Ecto neural progenitor cell (in vitro differentiated cells): ENCODE data around the gene RAB5IF.
"Not testable (repeated sequence)": the region's sequence is repeated elsewhere in the genome, so short reads cannot be mapped to it uniquely, and the experiment has no call there.

Source experiments
- DNase-seq: peaks from one replicate; pipeline ENCODE4 v3.0.0-alpha.2; 2018; ENCODE audit warnings: low spot score

Gene RAB5IF, protein sequence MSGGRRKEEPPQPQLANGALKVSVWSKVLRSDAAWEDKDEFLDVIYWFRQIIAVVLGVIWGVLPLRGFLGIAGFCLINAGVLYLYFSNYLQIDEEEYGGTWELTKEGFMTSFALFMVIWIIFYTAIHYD

GRCh38 chr20:36605399-36606157, at the start of gene RAB5IF:
RAB5IF (plus strand) TSS chr20:36605779; CDS start chr20:36605952, 173 bp downstream.
- peak; percentile 99 for DNase-seq

DNA sequence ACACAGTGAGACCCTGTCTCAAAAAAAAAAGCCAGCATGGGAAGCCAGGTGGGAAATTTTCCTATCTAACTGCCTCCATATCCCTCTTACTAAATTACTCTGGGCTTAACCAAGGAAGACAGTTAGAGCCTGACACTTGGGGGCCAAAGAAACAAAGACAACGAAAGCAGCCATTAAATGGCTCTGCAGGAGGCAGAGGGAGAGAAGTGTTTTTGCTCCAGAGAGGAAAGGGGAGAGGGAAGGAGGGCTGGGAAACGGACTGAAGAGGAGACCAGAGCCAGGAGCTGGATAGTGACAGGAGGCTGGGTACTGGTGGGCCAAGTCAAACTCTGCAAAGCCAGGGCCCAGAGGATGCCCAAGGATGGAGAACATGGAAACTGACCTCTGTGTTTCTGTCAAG, 42.9 kb upstream of the RAB5IF start:
- no peak for DNase-seq

- no peak for DNase-seq
Measured at GRCh38 chr20:36563374-36563773, 42.2 kb upstream of the RAB5IF start.

GRCh38 chr20:36564078-36564725, 41.4 kb upstream of the RAB5IF start:
- DNase-seq: not testable (repeated sequence)

- DNase-seq: not testable (repeated sequence)
Measured at GRCh38 chr20:36564726-36565121, 40.9 kb upstream of the RAB5IF start.

GRCh38 chr20:36565520-36565919, 40.1 kb upstream of the RAB5IF start:
- DNase-seq: no peak

DNA sequence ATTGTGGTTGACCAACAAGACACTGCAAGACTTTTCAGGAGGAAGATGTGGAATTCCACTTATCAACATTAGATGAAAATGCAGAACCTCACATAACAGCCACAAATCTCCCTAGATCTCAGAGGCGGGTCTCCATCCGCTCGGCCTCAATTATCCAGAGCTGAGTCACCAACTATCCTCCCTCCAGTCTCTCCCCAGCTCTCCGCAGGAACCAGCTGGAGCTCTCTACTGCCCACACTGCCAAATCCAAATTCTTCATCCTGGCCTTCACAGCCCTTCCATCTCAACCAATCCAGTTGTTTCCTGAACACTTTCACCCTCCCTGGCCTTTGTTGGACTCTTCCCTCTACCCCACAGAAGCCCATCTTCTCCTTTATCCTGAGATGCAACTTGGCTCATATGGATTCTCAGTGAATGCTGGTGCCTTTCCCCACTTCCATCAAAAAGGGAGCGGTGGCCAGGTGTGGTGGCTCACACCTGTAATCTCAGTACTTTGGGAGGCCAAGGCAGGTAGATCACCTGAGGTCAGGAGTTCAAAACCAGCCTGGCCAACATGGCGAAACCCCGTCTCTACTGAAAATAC, 35.6 kb upstream of the RAB5IF start:
- DNase-seq: no peak

DNA sequence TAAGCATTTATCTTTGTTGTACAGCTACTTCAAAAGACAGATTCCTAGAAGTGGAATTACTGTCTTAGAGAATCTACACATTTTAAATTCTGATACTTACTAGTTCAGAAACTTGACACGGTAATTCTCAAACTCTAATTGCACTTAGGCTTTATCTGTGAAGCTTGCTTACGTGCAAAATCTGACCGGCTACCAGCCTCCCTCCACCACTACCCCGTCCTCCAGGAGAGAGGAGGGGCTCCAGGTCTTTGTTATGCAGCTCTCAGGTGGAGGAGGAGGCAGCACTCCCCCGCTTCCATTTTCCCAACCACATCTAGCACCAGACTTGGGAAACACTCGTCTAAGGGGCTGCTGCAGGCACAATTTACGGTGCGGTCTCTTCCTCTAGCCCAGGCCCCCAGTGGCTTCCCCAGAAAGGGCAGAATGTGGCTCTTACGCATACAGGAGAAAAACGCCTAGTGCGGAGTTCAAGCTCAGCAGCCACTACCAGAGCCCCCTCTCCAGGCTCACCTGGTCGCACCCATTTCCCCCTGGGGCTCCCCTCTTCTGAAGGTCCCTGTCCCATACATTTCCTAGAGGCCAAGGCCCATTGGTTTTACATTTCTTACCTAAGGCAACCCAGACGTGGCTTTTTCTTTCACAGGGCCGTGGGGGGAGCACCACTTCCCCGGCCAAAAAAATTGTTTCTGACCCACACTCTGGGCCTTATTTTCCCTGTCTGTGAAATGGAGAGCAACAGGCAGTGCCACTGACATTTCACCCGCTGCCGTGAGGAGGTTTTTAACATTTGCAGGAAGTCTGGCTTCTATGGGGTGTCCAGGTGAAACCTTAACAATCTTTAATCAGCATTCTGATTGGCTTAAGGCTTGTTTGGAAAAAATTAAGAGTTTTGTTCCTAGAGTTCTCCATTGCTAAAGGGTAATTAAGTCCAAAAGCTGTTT, 33.7 kb upstream of the RAB5IF start:
- peak; percentile 57 for DNase-seq

DNA sequence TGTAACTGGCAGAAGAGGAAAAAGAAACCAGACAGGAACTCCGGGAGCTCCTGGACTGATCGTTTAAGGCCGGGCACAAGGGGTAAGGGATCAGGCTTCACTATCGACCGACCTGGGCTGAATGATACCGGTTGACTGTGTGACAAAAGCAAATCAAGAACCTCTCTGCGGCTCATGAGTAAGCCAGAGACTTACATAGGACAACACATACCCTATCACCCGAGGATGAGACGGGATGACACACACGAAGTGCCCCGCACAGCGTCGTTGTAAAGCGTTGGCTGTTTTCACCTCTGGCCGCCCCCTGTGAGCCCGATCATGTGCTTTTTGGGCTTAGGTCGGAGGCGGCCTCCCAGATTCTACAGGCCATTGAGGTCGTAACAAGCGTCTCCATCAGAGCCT, 32.9 kb upstream of the RAB5IF start:
- no peak for DNase-seq

GRCh38 chr20:36573103-36573797, 32.3 kb upstream of the RAB5IF start, which contains the start of gene TGIF2:
TGIF2 (plus strand) TSS chr20:36573597; CDS start chr20:36578775, 5,178 bp downstream.
- peak; percentile 95 for DNase-seq

DNA sequence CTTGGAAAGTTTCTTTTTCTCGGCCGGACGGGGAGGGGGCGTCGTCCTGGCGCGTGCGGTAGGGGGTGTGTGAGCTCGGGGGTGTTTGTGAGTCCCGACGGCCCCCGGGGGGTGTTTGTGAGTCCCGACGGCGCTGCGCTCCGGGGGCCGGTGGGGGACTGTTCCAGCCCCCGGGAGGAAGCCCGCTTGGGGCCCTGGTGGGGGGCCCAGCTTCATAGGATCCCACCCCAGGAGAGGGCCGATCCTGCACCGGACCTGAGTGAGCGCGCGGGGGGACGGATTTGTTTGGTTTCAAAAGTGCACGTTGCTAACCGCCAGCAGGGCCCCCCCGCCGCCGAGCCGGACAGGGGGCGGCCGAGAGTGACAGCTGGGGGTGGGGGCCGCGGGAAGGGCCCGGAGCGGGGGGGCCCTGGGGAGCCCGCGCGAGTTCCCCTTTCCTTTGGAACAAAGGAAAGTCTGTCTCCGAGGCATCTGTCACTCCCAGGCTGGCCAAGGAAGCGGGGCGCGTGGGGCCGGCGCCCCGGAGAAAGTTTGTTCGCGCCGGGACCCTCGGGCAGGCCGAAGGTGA, 31.7 kb upstream of the RAB5IF start:
- peak; percentile 73 for DNase-seq

GRCh38 chr20:36574366-36575135, 31.0 kb upstream of the RAB5IF start:
- DNase-seq: peak; percentile 81

DNA sequence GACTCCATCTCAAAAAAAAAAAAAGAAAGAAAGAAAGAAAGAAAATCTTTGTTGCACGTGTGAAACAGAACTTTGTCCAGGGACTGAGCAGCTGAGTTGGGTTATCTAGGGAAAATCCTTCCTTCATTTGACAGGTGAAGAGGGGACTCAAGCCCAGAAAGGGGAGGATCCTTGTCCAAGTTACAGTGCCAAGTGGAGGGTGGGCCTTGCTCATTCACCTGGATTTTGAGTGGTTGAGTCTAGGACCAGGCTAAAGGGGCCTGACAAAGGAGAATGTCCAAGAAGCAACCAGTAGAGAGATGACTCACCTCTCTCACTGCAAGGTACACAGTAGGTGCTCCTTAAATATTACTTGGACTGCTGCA, 29.5 kb upstream of the RAB5IF start:
- no peak for DNase-seq

DNA sequence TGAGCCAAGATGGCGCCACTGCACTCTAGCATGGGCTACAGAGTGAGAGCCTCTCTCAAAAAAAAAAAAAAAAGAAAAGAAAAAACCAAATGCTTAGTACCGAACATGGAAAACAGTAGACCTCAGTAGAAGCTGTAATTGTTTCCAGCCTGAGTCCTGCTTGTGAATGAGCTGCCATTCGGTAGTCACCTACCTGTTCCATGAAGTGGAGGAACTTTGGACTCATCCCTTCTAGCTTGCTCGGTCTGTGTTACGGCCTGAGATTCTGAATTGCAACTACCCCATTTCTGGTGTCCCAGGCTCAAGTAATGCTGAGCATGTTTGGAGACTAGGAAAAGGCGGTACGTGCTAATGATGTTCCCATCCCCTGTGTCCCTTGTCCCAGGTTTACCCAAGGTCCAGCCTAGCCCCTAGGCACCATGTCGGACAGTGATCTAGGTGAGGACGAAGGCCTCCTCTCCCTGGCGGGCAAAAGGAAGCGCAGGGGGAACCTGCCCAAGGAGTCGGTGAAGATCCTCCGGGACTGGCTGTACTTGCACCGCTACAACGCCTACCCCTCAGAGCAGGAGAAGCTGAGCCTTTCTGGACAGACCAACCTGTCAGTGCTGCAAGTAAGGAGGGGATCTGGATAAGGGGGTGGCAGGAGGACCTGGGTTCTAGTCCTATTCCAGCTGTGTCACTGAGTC, 27.1 kb upstream of the RAB5IF start:
- no peak for DNase-seq

GRCh38 chr20:36579996-36580545, 25.5 kb upstream of the RAB5IF start:
- DNase-seq: no peak

DNA sequence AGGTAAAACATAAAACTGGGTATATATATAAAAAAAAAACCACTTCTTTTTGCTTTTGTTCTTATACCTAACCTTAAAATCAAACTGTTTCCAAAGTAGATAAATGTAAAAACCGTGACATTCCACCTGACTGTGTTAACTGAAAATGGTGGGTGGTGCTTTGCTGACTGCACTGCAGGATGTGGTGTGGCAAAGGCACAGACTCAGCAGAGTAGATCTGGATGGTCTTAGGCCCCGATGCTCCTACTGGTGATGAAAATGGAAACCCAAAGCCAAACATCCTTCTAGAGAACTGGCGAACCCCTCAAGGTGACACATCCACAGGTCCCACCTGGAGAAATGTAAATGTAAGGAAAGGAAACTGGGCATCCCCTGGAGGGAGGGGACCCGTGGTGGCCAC, 23.3 kb upstream of the RAB5IF start:
- DNase-seq: no peak

DNA sequence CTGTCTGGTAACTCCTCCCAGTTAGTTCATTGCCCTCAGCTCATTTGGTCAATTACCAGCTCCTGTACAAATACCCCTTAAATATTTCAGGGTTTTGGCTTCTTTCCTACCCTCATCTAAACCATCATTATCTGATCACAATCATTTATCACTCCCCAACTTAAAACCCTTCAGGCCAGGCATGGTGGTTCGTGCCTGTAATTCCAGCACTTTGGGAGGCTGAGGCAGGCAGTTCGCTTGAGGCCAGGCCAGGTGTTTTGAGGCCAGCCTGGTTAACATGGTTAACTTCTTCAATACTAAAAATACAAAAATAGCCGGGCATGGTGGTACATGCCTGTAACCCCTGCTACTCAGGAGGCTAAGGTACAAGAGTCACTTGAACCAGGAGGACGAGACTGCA, 22.8 kb upstream of the RAB5IF start:
- no peak for DNase-seq

GRCh38 chr20:36584018-36584481, 21.5 kb upstream of the RAB5IF start:
- DNase-seq: no peak
